ENCODE results near the gene EPM2A.

GRCh38 chr6:145627451-145627850 lies 107.9 kb downstream of the EPM2A start:
- TF ChIP-seq CTCF (IDR thresholded peaks at IDR 0.05; ENCODE audit: poor library complexity, severe bottlenecking) = no peak
- no peak for TF ChIP-seq EP300 (conservative IDR thresholded peaks at IDR 0.05; ENCODE audit: poor library complexity, severe bottlenecking)
- TF ChIP-seq EZH2 (IDR thresholded peaks at IDR 0.05; ENCODE audit: borderline replicate concordance, insufficient read depth, low read length, poor library complexity, severe bottlenecking) = no peak
- TF ChIP-seq RAD21 (conservative IDR thresholded peaks at IDR 0.05) = no peak
- TF ChIP-seq POLR2AphosphoS5 (IDR thresholded peaks at IDR 0.05) = no peak
- no peak for TF ChIP-seq TAF1 (IDR thresholded peaks at IDR 0.05; ENCODE audit: low read depth)
- no peak for TF ChIP-seq SMC3 (conservative IDR thresholded peaks at IDR 0.05; ENCODE audit: poor library complexity)
- TF ChIP-seq, protein P1, sequence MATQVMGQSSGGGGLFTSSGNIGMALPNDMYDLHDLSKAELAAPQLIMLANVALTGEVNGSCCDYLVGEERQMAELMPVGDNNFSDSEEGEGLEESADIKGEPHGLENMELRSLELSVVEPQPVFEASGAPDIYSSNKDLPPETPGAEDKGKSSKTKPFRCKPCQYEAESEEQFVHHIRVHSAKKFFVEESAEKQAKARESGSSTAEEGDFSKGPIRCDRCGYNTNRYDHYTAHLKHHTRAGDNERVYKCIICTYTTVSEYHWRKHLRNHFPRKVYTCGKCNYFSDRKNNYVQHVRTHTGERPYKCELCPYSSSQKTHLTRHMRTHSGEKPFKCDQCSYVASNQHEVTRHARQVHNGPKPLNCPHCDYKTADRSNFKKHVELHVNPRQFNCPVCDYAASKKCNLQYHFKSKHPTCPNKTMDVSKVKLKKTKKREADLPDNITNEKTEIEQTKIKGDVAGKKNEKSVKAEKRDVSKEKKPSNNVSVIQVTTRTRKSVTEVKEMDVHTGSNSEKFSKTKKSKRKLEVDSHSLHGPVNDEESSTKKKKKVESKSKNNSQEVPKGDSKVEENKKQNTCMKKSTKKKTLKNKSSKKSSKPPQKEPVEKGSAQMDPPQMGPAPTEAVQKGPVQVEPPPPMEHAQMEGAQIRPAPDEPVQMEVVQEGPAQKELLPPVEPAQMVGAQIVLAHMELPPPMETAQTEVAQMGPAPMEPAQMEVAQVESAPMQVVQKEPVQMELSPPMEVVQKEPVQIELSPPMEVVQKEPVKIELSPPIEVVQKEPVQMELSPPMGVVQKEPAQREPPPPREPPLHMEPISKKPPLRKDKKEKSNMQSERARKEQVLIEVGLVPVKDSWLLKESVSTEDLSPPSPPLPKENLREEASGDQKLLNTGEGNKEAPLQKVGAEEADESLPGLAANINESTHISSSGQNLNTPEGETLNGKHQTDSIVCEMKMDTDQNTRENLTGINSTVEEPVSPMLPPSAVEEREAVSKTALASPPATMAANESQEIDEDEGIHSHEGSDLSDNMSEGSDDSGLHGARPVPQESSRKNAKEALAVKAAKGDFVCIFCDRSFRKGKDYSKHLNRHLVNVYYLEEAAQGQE (IDR thresholded peaks at IDR 0.05; ENCODE audit: borderline replicate concordance) = no peak
